Measurements from ENCODE around the gene PPA1. TPM values are rescaled to one million over a fixed set of nuclear protein-coding genes. Genes with fewer than 3 reads are reported as not detected.
A peak's percentile ranks its signal among the peaks of the same experiment; 100 is the strongest.
"Not testable (repeated sequence)": the region's sequence is repeated elsewhere in the genome, so short reads cannot be mapped to it uniquely, and the experiment has no call there.

The PPA1 gene
- polyA plus RNA-seq (2013, experiment 1 of 2; ENCODE audit: insufficient read length): 113 TPM
- 111 TPM for polyA plus RNA-seq (2013, experiment 2 of 2; ENCODE audit: insufficient read length)

DNA sequence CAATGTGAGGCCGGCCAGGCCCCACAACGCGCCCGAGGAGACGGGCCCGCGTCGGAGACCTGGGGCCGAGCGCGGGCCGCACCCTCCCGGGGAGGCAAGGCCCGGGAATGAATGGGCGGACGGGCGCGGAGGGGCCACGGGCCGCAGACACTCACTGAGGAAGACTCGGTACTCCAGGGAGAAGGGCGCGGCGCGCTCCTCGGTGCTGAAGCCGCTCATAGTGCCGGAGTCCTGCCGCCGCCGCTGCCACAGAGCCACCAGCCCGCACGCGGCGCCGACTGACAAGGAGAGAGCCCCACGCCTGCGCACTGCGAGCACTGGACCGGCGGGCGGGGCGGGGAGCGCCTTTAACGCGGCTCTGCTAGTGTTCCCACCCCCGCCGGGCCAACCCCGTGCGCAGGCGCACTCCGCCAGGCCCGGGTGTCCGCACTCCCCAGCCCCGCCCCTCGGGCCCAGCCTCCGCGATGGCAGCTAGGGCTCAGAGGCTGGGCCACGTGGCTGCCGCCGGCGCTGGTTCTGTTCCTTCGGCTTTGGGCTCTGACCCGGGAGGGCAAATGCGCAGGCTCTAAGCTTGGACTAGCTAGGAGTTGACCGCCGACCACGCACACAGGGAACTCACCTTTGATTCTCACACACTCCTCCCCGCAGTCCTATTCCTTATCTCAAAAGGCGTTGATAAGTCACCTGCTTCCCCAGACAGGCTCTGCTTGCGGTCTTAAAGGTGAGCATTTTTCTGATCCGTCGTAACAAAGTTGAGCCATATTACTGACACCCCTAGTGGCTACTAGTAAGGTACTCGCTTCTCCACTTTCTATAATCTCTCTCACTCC lies at the start of gene PPA1:
Gene PPA1, minus strand, starts transcription at position 321 of the 830 bp plus-strand sequence. Its CDS starts 102 bp downstream, at position 219.
- peak; percentile 95 for DNase-seq

- DNase-seq: no peak
Measured at GRCh38 chr10:70281609-70282008, 48.4 kb upstream of the PPA1 start.

DNA sequence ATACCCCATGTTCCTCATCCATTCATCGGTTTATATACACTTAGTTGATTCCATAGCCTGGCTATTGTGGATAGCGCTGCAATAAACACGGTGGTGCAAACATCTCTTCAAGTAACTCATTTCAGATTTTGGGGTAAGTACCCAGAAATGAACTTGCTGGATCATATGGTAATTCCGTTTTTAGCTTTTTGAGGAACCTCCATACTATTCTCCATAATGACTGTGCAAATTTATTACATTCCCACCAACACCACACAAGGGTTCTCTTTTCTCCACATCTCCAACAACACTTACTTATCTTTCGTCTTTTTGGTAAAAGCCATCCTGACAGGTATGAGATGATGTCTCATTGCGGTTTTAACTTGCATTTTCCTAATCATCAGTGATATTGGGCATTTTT lies 46.9 kb upstream of the PPA1 start:
- no peak for DNase-seq

DNA sequence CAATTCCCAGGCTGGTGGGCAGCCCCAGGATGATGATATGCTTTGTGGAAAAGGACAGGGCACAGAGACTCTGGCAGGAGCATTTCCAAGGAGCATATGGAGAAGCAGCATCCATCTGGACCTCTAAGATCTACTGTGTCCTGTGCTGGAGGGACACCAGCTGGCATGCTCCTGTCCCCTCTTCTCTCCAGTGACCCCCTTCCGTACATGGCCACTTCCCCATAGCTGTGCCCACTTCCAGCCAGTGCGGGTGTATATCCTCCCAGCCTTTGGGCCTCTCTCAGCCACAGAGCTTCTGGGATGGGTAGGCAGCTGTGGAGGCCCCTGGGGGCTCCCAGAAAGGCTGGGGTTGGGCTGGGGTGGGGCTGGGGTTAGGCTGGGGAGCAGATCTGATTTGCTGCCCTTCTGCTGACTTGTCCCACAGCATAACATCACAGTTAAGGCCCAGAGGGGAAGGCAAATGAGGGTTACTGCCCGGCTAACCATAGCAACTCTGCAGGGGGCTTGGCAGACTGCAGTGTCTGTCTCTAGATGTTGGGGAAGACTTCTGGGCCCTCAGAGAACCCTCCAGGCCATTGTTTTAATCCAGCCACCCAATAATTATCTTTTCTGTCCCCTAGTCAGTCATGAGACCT lies 44.3 kb upstream of the PPA1 start:
- DNase-seq: no peak

- no peak for DNase-seq
Measured at GRCh38 chr10:70274643-70275042, 41.4 kb upstream of the PPA1 start.

DNA sequence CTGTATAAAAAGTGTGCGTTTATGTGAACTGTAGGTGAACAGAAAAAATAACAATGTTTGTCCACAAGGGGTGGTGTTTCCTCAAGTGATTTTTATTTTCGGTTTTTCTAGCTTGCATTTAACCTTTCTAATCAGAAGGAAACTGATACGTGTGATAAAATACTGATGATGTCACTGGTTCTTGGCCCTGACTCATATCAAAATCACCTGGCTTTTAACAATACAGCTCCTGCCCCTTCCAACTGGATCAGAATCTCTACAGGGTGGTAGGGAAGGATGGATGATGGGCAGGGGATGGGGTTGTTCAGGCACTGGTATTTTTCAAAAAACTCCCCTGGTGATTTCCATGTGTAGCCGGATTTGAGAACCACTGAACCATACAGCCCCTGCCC lies 39.7 kb upstream of the PPA1 start:
- DNase-seq: no peak

GRCh38 chr10:70271996-70272924 lies 39.0 kb upstream of the PPA1 start:
- DNase-seq: no peak

GRCh38 chr10:70270952-70271351 lies 37.7 kb upstream of the PPA1 start:
- DNase-seq: no peak

- no peak for DNase-seq
Measured at GRCh38 chr10:70269741-70270140, 36.5 kb upstream of the PPA1 start.

- no peak for DNase-seq
Measured at GRCh38 chr10:70268376-70268775, 35.1 kb upstream of the PPA1 start.

DNA sequence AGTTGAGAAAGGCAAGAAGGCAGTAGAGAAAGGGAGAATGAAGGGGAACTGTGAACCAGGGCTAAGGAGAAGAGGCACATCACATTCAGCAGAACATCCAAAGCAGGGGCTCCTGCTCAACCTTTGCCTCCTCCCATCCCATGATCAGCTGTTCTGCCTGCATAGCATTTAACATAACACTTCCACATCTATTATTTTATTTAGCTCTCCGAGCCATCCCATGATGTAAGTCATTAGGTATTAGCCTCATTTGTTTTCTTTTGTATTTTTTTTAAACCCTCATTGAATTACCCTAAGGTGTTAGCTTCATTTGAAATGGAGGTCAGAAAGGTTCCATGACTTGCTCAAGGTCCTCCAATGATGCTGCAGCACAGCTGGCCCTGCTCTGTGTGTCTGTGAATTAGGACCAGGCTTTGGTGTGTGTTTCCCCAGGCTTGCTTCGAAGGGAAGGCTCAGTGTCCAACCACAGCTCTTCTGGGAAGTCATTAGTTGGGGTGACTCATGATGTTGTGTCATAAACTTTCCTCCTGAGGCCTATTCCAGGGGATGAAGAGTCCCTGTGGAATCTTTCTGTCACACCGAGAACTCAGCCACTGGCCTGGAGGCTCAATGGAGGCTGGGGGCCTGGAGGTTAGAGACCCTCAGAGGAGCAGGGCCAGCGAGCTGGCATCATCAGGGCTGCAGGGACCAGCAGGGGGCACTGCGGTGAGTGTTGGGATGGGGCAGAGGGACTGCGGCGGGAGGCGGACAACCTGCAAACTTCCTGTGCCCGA lies 34.1 kb upstream of the PPA1 start:
- peak; percentile 97 for DNase-seq

GRCh38 chr10:70266701-70267100 lies 33.5 kb upstream of the PPA1 start:
- no peak for DNase-seq

DNA sequence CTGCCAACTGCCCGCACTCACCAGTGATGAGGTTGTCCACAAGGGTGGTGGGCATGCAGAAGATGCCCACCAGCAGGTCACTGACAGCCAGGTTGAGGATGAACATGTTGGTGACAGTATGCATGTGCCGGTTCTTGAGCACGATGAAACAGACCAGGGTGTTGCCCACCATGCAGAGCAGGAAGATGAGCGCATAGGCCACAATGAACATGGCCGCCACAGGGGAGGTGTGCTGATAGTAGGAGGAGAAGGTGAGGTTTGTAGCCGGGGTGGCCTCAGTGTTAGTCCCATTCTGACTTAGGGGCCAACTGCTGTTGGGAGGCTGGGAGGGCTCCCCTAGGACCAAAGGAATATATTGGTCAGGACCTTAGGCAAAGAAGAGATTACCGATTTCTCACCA lies 32.8 kb upstream of the PPA1 start:
- DNase-seq: no peak

DNA sequence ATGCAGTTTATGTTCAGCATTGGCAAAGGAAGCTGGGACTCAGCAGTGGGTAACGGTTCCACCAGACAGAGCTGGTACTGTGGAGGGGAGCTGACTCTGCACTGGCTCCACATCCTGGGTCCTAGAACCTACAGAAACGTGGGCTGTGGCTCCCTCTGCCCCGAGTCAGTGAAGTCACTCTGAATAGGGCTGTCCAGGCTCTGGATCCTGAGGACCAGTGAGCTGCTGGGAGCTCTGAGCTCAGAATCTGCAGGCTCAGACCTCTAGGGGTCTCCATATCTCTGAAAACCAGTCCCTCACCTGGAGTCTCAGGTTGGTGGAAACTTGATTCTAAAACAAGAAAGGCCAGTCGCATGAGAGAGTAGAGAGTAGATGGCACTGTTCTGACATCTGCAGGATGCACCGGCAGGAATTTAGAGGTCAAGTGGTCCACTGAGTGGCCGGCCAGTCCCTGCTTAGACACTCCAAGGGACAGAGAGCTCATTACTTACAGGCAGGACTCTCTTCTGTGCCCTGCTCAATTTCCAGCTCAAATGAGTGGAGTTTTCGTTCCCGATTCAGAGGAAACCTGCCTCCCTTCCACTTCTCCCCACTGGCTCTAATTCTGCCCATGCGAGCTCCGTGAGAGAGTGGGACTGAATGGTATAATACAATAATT lies 31.9 kb upstream of the PPA1 start:
- DNase-seq: no peak

GRCh38 chr10:70260734-70261133 lies 27.5 kb upstream of the PPA1 start:
- DNase-seq: no peak

GRCh38 chr10:70260259-70260658 lies 27.0 kb upstream of the PPA1 start:
- no peak for DNase-seq

DNA sequence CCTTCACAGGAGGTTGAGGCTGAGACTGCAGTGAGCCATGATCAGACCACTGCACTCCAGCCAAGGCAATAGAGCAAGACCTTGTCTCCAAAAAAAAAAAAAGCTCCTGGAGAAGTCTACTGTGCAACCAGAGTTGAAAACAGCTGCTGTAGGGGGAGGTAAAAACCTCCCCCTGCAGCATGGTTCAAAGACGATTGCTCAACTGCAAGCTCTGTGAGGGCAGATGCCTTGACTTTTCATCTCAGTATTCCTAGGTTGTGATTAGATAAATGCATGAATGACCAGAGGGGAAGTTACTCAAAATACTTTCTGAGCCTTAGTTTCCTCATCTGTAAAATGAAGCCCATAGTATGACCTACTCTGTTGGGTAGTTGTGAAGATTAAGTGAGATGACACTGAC lies 25.0 kb upstream of the PPA1 start:
- no peak for DNase-seq

GRCh38 chr10:70257816-70258215 lies 24.6 kb upstream of the PPA1 start:
- not testable (repeated sequence) for DNase-seq

- no peak for DNase-seq
Measured at GRCh38 chr10:70256463-70256862, 23.2 kb upstream of the PPA1 start.

- DNase-seq: no peak
Measured at GRCh38 chr10:70255329-70256299, 22.4 kb upstream of the PPA1 start.
